NCI-H226 (cell line): ENCODE data around the gene ITGA5.
"Not testable (repeated sequence)": the region's sequence is repeated elsewhere in the genome, so short reads cannot be mapped to it uniquely, and the experiment has no call there.

Experiments
- DNase-seq: peaks from one replicate; pipeline ENCODE4 v3.0.0-alpha.2; 2015

The ITGA5 gene

DNA sequence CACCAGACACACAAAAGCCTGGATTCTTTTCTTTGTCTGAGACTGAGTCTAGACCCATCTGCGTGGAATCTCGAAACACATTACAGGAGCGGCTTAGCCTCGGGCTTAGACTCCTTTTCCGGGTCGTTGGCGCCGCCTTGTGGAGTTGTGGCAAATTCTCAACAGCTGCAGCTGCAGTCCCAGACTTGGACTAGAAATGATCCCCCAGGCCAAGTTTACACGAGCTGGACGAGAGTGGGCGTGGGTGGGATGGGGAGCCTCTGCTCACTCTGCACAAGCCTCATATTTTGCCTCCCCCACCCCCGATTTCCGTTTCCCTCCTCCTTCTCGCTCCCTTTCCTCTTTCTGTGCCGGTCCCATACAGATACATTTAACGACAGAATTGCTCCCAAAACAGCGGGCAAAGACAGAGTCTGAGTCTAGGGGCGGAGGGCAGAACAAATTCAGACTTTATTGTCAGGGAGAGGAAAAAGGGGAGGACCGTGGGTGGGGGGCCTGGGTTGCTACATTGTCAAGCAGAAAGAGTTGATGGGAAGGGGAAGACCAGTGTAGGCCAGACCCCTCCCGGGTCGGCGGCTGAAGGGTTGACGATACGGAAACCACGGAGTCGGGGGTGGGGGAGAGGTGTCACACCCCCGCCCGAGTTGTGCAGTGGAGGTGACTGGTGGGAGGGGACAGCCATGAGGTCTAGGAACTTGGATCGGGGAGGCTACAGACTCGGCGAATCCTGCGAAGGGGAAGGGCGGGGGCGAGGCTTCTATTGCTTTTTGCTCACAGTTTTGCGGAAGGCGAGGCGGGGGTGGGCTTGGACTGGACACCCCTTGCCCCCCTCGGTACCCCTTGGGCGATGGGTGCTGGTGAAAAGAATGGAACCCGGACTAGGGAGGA lies 50.1 kb downstream of the ITGA5 start:
- DNase-seq, result peak; percentile 79

DNA sequence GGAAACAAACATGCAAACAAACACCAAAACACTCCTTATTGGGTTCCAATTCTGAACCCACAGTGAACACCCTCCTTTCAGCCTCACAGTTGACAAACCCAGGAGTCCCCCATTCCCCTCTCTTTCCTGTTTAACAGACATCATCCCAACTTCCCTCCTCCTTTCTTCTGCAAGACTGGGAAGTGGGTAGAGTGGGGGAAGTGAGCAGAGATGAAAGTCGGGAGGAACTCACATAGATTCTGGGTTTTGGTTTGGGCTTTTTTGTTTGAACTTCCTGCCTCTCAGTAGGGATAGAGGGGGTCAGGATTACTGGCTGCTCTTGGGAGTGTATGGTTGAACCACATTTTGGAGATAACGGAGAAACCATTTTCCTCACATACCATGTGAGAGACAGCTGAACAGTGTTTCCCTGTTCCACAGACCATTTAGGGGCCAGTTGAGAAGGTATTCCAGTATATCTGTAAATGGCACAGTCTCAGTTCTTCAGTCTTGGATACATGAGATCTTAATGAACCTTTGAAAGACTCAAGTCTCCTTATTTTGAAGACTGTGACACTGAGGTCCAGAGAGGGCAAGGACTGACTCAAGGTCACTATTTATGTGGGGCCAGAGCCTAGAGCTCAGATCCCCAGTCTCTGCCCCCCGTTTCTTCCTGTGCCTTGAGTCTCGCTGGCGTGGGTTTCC lies 50.9 kb downstream of the ITGA5 start:
- DNase-seq, result no peak

DNA sequence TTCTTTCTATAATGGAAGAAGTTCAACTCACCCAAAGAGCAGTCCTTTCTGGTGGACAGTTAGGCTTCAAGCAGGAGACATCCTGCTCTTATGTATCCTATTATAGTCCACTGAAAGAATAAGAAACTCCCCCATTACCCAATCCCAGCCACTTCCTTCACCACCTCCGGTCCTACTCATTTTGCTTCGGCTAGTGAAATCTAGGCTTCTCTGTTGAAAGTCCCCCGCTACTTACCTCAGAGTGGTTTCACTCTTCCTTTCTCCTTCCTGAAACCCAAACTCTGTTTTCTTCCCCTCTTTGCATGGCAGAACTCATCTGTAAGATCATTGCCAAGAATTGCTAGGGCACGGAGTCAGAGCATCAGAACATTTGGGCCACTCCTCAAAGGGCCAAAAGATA lies 54.7 kb downstream of the ITGA5 start, which contains the start of gene GPR84:
Gene GPR84, minus strand, starts transcription at position 74 of the 400 bp plus-strand sequence. CDS start 635 bp downstream, outside the sequence.
- DNase-seq, result no peak

DNA sequence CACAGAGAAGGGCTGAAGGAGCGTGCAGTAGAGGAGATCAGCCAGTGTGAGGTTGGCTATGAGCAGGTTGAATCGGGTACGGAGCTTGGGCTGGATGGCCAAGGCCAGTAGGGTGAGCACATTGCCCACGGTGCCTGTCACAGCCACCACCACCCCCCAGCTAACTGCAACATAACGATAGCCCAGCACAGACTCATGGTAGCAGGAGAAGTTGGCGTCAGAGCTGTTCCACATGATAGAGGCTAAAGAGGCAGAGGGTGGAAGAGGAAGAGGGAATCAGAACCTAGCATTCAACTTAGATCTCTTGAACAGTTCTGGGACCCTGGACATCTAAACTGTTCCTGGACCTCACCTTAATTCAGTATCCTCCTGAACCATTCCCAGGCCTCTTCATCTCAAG lies 55.4 kb downstream of the ITGA5 start:
- DNase-seq, result no peak

DNA sequence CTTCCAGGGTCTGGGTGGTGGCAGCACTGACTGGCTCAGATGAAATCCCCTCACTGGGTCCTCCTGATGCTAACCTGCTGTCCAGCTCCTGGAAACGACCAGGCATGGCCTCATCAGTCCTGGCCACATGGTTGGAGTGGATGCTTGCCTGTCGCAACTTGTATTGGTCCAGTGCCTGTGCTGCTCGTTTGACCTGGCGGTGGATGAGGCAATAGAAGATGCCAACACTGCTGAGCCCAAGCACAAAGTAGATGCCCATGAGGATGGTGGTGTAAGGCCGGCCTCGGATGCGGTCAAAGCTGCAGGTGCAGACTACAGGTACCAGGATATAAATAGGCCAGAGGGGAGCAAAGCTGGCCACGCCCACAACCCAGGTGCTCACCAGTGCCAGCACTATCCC lies 56.0 kb downstream of the ITGA5 start:
- DNase-seq, result no peak

DNA sequence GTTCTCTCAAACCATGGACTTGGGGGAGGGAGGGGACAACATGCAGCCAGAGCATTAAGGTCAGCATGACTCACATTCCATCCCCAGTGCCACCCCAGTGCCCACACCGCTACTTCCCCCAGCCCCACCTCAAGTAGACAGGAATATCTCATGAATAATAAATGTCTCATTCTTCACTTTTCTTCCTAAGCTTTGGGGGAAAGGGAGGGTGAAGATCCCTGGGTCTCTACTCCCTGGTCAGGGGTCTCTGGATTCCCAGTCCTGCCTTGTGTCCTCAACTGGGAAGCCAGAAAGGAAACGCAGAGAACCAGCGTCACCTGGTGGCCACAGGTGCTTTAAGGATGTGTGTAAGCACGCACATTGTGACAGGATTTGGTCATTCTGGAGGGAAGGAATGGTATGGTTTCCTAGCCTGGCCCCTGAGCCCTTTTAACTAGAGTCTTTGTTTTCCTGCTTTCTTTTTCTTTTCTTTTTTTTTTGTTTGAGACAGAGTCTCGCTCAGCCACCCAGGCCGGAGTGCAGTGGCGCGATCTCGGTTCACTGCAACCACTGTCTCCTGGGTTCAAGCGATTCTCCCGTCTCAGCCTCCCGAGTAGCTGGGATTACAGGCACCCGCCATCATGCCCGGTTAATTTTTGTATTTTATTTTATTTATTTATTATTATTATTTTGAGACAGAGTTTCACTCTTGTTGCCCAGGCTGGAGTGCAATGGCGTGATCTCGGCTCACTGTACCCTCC lies 58.2 kb downstream of the ITGA5 start:
- DNase-seq, result peak; percentile 60

DNA sequence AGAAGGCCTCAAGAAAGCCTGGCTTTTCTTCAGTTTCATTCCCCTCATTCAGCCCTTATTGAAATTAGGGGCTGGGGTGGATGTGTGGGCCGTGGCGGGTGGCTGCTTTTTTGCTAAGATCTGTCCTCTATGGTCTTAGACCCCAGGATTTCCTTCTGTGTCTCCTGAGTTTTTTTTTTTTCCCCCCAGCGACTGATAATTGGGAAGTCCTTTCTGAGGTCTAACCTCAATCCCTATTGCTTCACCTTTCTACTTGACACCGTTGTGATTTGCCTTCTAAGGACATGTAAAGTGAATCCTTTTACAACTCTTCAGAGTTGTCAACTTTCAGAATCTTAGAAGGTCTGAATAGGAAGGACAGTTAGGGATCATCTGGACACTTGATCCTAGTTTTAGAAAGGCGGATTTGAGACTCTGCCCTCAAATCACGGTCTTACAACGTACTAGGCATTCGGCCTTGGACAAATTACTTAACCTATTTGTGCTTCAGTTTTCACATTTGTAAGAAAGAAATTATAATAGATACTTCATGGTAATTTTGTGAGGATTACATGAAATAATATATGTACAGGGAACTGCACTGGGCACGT lies 59.2 kb downstream of the ITGA5 start:
- DNase-seq, result no peak

DNA sequence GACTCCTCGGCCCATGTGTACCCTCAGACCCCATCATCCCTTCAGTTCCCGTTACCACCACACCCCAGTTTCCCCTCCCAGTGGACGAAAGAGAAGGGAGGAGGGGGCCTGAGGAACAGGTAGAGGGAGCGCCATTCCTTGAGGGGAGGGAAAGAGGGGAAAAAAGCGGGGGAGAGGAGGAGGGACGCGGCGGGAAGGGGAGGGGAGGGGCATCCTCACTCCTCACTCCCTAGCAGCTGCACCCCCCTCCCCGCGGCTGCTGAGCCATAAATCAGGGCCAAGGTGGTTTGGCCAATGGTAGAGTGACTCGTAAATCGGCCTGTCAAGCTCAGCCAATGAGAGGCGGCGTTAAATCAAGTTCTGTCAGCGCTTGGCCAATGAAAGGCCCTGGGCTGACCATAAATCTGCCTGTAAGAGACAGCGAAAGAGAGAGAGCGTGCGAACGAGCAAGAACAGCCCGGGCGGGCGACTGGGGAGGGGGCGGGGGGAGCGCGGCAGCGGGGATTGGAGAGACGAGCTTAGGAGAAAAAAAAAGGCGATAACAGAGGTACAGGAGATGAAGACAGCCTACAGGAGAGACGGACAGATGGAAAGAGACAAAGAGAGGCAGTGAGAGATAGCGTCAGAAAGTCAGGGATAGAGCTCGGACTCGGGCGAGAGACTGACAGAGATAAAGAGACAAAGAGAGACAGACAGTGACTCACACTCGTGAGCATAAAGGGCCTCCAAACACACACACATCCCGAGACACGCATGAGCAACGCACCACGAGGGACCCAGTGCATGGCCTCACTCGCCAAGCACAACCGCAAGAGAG lies 59.9 kb downstream of the ITGA5 start:
- DNase-seq, result peak; percentile 99

DNA sequence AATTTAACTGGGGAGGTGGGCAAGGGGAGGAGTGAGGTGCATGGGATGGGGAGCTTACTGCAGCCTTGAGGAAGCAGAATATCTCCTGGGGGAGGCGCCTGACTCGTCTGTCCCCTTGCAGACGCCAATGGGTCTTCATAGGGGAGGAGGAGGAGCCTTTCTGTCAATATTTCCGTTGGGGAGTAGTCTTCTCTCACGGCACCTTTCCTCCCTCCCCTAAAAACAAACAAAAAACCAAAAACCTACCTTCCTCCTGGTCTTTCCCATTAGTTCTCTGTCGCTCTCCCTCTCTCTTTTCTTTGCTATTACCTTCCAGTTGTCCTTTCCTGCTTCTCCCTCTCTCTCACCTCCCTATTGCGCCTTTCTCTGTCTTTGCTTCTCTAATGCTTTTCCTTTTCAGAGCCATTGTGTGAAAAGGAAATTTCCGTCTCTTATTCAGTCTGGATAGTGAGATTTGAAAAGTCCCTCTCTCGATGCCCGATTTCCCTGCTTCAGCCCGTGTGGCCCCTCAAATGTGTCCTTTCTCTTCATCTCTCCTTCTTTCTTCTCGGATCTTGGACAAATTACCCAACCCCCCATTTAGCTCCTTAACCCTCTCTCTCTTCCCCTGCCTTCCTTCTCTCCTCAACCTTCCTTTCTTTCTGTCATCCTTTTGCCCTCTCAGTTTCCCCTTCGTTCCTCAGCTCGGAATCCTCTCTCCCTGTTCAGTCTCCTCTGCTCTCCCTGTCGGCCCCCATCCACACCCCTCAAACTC lies 60.7 kb downstream of the ITGA5 start:
- DNase-seq, result no peak

DNA sequence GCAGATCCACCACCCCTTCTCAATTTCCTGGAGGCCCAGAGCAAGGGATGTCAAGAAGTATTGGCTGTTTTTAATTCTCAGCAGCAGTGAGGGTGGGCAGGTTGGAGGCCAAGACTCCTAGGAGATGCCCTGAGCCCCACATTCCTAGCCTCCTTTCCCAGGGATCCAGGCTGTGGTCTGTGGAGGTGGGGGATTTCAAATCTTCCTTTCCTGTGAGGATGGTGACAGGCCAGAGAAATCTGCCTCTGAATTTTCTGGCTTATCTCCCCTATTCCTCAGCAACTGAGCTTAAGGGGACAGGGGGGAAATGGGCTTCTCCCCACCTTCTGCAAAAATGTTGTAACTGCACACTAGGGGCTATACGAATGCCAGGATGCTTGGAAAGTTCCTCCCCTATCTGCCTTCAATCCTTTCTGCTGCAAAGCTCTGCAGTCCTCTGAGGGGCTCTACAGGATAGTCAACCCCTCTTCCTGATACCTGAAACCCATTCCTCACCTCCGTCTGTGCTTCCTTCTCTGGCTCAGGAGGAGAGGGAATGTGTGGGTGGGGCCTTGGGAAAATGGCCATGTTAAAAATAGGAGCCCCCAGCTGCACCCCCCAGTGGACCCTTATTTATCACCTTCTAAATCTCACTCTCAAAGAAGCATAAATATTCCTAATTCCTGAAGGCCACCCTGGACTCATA lies 61.4 kb downstream of the ITGA5 start:
- no peak for DNase-seq

DNA sequence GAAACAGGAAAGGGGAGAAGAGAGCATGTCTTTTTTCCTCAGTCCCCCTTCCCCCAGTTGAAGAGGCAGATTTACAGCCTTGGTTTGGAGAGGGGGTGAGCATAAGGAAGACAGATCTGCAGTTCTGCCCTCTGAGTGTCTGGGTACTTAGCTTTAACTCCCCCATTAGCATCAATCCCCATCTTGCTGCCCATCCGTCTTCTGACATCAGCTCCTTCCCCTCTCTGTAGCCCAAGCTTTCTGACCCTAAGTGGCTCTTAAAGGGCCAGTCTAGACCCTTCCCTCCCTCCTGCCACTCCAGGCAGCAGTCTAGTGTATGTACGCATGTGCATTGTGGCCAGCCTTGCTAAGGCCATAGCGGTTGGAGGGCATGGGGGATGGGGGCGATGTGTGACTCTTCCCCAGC lies 62.1 kb downstream of the ITGA5 start:
- no peak for DNase-seq

DNA sequence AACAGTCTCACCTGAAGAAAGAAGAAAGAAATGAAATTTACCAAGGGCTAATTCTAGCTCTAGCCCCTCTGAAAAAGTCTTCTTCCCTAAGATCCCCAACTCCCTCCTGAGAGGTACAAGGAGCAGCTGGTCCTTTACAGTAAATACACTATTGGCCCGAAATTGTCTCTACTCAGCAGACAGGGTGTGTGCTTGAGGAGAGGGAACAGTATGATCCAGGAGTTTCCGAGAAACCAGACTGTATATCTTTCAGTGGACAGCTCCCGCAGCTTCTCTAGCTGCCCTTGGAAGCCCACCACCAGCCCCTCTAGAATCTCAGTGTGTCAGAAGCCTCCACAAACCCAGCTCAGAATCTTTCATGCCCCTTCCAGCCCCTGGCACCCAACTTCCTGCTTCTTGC lies 62.8 kb downstream of the ITGA5 start:
- DNase-seq, result no peak

DNA sequence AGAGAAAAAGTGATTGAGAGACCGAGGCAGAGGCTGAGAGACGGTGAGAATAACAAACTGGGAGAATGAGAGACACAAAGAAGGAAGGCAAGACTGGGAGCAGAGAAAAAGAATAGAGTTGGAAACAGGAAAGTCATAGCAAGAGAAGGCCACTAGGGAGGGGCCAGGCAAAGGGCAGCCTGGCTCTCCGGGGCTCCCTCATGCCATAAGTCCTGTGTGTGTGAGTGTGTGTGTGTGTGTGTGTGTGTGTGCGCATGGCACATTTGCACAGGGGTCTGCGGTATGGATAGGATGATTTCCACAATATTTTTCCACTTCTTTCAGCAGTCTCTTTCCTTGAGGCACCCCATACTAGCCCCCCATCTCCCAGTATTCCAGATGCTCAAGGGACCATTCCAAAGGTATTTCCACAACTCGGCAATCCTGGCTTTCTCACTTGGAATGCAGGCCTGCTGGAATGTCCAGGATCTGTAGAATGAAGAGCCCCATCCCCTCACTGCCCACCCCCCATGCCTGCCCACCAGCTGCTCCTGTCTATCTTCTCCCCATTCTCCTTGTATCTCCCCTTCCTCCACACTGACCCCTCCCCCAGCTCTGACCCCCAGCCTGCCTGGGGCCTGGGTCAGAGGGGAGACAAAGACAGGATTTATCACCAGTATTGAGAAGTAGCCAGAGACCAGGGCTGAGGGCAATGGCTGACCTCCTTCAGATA lies 63.8 kb downstream of the ITGA5 start:
- DNase-seq, result no peak

DNA sequence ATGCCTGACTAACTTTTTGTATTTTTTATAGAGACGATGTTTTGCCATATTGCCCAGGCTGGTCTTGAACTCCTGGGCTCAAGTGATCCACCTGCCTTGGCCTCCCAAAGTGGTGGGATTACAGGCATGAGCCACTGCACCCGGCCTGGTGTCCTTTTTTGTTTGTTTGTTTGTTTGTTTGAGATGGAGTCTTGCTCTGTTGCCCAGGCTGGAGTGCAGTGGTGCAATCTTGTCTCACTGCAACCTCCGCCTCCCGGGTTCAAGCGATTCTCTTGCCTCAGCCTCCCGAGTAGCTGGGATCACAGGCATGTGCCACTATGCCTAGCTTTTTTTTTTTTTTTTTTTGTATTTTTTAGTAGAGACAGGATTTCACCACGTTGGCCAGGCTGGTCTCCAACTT lies 64.8 kb downstream of the ITGA5 start:
- DNase-seq, result not testable (repeated sequence)

DNA sequence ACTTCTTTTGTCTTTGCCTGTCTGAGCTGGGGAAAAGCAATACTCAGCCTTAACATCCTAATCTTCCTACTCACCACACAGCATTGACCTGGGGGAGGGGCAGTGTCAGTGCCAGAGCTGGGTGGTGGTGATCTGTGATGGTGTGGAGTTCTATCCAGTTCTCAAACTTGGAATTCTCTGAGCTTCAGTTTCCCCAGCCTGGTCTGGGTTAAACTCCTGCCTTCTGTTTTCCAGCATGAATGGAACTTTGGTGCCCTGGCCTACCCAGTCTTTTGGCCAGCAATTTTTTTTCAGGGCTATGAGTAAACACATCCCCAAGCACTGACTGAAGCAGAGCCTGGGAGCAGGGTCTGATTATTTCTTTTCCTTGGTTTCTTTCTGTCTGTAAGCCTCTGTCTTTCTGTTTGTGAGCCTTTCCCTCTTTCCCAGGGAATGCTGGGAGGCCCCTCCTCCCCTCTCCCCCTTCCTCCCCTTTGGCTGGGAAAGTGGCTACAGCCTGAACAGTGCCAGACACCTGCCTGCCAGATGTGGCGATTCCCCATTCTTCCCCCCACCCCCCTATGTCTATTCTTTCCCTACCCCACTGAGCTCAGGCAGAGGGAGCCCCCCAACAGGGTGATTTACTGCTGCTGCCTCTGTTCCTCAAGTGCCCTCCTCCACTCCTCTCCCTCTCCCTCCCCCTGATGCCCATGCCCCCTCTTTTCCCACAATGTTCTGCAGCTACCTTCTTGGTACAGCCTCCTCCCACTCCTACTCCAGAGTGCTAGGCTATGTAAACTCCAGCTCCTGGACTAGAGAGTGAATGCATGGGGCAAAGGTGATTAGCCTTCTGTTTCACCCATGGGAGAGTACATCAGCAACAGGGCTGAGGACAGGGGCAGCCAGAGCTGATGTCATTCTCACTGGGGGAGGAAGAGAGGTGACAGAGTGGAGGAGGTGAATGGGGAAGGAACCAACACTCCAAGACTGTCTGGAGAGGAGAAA lies 65.9 kb downstream of the ITGA5 start:
- no peak for DNase-seq

DNA sequence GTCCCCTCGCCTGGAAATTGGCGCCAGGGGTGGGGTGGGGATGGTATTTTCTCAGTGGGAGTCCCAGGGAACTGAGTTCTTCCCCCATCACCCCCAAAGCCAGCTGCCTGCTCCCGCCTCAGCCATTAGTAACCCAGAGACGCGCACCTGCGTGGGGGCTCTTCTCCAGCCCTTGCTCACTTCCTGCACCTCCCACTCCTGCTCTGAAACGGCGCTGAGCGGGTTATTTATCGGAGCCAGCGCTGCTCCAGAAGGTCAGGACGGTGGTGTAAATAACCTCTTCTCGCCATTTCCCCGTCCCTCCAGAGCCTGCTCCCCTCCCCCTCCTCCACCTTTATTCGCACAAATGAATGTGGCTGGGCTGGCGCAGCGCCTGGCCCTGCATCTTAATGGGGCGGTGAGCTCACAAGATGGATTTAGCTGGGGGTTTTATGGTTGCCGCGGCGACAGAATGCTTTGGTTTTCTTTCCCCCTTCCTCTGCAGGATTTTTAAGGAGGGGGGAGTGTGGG lies 67.0 kb downstream of the ITGA5 start:
- DNase-seq, result no peak

DNA sequence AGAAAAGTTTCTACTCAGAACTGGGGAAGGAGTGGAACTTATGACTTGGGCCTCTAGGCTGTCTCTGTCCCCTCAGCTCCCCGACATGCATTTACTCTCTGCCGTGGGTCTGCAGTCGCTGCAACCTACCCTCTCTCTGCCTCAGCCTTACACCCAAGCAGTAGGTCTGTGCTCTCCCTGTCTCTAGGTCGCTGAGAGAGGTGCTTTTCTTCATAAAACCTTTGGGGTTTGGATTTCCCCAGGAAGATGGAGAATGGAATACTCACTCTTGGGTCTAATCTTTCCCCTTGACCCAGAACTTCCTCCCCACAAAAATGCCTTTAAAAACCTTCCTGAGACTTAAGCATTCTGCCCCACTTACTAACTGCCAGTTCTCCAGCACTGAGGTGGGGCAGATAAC lies 67.7 kb downstream of the ITGA5 start:
- no peak for DNase-seq

DNA sequence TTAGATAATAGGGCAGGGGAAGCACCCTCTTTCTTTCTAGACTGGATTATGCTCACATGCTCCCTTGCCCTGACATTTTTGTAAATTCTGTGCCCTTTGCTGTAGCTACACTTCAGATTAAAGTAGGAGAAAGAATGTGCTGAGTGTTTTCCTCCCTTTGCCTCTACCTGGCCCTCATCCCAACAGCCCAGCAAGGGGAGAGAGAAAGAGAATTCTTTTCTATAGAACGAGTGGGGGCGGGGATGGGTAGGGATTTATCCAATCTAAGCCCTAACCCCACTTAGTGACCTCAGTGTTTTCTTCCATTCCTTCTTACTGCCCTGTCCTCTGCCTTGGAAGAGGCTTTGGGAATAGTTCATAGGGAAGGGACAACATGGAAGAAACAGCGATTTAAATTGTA lies 68.3 kb downstream of the ITGA5 start:
- no peak for DNase-seq

DNA sequence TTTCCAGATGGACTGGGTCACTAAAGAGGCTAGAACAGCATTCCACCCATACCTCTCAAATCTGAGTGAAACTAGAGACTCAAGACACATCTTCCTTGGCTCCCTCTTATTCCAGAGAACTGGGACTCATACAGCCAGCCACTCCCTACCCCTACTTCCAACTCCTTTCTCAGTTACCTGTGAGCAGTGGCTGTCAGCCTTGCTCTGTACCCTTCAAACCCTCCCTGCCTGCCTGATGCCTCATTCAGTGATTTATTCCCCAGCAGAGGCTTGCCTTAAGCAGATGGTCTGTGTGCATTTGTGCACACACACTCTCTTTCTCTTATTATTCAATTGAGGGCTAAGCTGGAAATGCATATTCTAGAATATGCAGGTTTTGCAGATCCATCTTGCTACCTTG lies 69.4 kb downstream of the ITGA5 start:
- DNase-seq, result no peak
